Measurements from ENCODE around the gene CDON. TPM values are rescaled to one million over a fixed set of nuclear protein-coding genes. Genes with fewer than 3 reads are reported as not detected.
A peak's percentile ranks its signal among the peaks of the same experiment; 100 is the strongest.

The CDON gene
- total RNA-seq, 1 experiment from 2014 or later: 17.2 TPM

GRCh38 chr11:126080161-126080941 lies 17.7 kb upstream of the CDON start:
- no peaks in the 10 kb centered on the region; a peak in 1 of 5 replicates for H3K9me3 Mint-ChIP-seq
- Histone ChIP-seq H3K79me2 (ENCODE audit: insufficient read depth, low read length) (no peaks in the 10 kb centered on the region), H3K4me2 (ENCODE audit: insufficient read depth, insufficient read length, low read length) (no peak overlapping the region), H3K23ac (ENCODE audit: insufficient read length, low read depth, low read length) (no peak overlapping the region), H3K4ac (ENCODE audit: low read depth, low read length) (no peak overlapping the region), H2BK12ac (ENCODE audit: insufficient read length, low read depth, low read length) (no peak overlapping the region), H3K79me1 (ENCODE audit: insufficient read depth, low read depth, low read length, poor library complexity, severe bottlenecking) (no peaks in the 10 kb centered on the region), H2BK20ac (ENCODE audit: low read depth, low read length, poor library complexity, severe bottlenecking) (no peak overlapping the region), H2BK120ac (ENCODE audit: low read depth, low read length, poor library complexity, severe bottlenecking) (no peak overlapping the region), H3K18ac (ENCODE audit: insufficient read length, low read depth, low read length) (no peak overlapping the region), H3K14ac (ENCODE audit: insufficient read depth, low read length) (0 out of 2 replicates have a peak overlapping the region, but pooled peaks have one; percentile 30), H3K9me3 (ENCODE audit: control insufficient read depth, low read depth, low read length) (no peaks in the 10 kb centered on the region), H4K8ac (replicated peaks; ENCODE audit: insufficient read length, low read depth, low read length) (no peak overlapping the region), H3K56ac (ENCODE audit: insufficient read length, low read depth, low read length) (no peak overlapping the region), H3K27ac (ENCODE audit: insufficient read length, low read depth, low read length) (no peak overlapping the region), H2AFZ (ENCODE audit: low read length) (no peak overlapping the region), H3K23me2 (ENCODE audit: insufficient read length, low read depth, low read length, poor library complexity, severe bottlenecking) (no peaks in the 10 kb centered on the region), H3K9ac (ENCODE audit: extremely low read depth, insufficient read length, low read length) (no peak overlapping the region), H2AK5ac (ENCODE audit: insufficient read length, low read length) (no peak overlapping the region), H3K27me3 (ENCODE audit: insufficient read depth, low read length) (no peaks in the 10 kb centered on the region), H4K20me1 (ENCODE audit: control insufficient read depth, insufficient read depth, insufficient read length) (no peaks in the 10 kb centered on the region), H2BK15ac (ENCODE audit: low read depth, low read length) (no peak overlapping the region), H4K91ac (ENCODE audit: insufficient read length, low read depth, low read length) (no peak overlapping the region), H4K5ac (ENCODE audit: insufficient read length, low read depth, low read length) (no peak overlapping the region), H3T11ph (ENCODE audit: low read length) (no peak overlapping the region), H3K4me1 (ENCODE audit: insufficient read depth, low read length) (peaks cover 23% of the 10 kb centered on the region), H2BK5ac (ENCODE audit: insufficient read length, low read length) (no peak overlapping the region)
- TF ChIP-seq CTCF (conservative IDR thresholded peaks at IDR 0.05): no peak
- no peak for DNase-seq
- WGBS (ENCODE audit: extremely low coverage, insufficient read length, low lambda C conversion rate): no CpG with 5 or more reads among the region's 8 CpGs
- H3K4me1 Mint-ChIP-seq: peaks cover 58 to 77% of the 10 kb centered on the region in 2 experiments
- H3K36me3 Mint-ChIP-seq (ENCODE audit: insufficient read depth in 1 of 3, low read depth in 3 of 3): no peaks in the 10 kb centered on the region
- peak overlapping the region; percentile 84 to 93 (median 92) for H3K27ac Mint-ChIP-seq
- H3K4me3 Mint-ChIP-seq: peak overlapping the region; percentile 22 to 42; a peak in 3 of 5 replicates
- no peaks in the 10 kb centered on the region; the same call in 1 of the 2 replicates for H3K27me3 Mint-ChIP-seq (ENCODE audit: low read depth)

Measured in H9 (cell line).